CD4-positive, alpha-beta memory T cell (primary cell): ENCODE data around the gene TMEFF2. TPM values are rescaled to one million over a fixed set of nuclear protein-coding genes. Genes with fewer than 3 reads are reported as not detected.

ENCODE experiments used
- CTCF ChIA-PET: fragments of 350-600 bp; sonication (Branson Sonifier 250); formaldehyde crosslinking; loops from one replicate; lab custom pipeline; 2021; ENCODE audit warnings: inconsistent platforms; ENCODE audit not compliant: partially characterized antibody; lab: Charles Lee
- POLR2A ChIA-PET: fragments of 350-600 bp; sonication (Branson Sonifier 250); formaldehyde crosslinking; loops from one replicate; lab custom pipeline; 2021; ENCODE audit not compliant: partially characterized antibody; lab: Charles Lee
- DNase-seq, 5 donors: peaks; one replicate each; pipeline versions ENCODE4 v3.0.0 to v3.0.0-alpha.2; 2020 to 2022; ENCODE audit warnings: mixed read lengths in 1 of 5
- H3K27ac ChIP-seq: one replicate; pipeline ENCODE4 v1.7.0; 2013; ENCODE audit warnings: low read depth, low read length
- H3K27me3 ChIP-seq: 2 replicates; pipeline ENCODE4 v1.7.0; 2013; ENCODE audit warnings: mild to moderate bottlenecking, low read length, moderate library complexity; ENCODE audit not compliant: insufficient read depth
- H3K36me3 ChIP-seq: 2 replicates; pipeline ENCODE4 v1.7.0; 2013; ENCODE audit warnings: mild to moderate bottlenecking, low read length, moderate library complexity; ENCODE audit not compliant: insufficient read depth
- H3K4me1 ChIP-seq: 2 replicates; pipeline ENCODE4 v1.7.0; 2013; ENCODE audit warnings: mild to moderate bottlenecking, low read length, moderate library complexity; ENCODE audit not compliant: insufficient read depth
- H3K4me3 ChIP-seq, 2 donors: one replicate each; pipeline ENCODE4 v1.7.0; 2013; ENCODE audit warnings: low read length in 2 of 2, mild to moderate bottlenecking in 1 of 2
- H3K9me3 ChIP-seq, 2 donors: one replicate each; pipeline ENCODE4 v1.7.0; 2013; ENCODE audit warnings: low read length in 2 of 2, control low read depth in 1 of 2; ENCODE audit not compliant: control insufficient read depth in 1 of 2
- H3K27ac Mint-ChIP-seq, 7 donors: one replicate each; pipeline ENCODE4 v1.8.0; 2020 to 2021; ENCODE audit warnings: mixed read lengths in 7 of 7, mild to moderate bottlenecking in 6 of 7, inconsistent platforms in 3 of 7, moderate library complexity in 3 of 7
- H3K27me3 Mint-ChIP-seq, 2 donors: one replicate each; pipeline ENCODE4 v1.8.0; 2020 to 2021; ENCODE audit warnings: mixed read lengths in 2 of 2
- H3K36me3 Mint-ChIP-seq, 2 donors: one replicate each; pipeline ENCODE4 v1.8.0; 2020 to 2021; ENCODE audit warnings: mixed read lengths in 2 of 2, inconsistent platforms in 1 of 2, mild to moderate bottlenecking in 1 of 2
- H3K4me1 Mint-ChIP-seq, 4 donors: one replicate each; pipeline ENCODE4 v1.8.0; 2020 to 2021; ENCODE audit warnings: mixed read lengths in 4 of 4, mild to moderate bottlenecking in 1 of 4
- H3K4me3 Mint-ChIP-seq, 8 donors: one replicate each; pipeline ENCODE4 v1.8.0; 2020 to 2021; ENCODE audit warnings: mixed read lengths in 8 of 8, mild to moderate bottlenecking in 7 of 8, moderate library complexity in 6 of 8, inconsistent platforms in 3 of 8
- H3K9me3 Mint-ChIP-seq, 8 donors: one replicate each; pipeline ENCODE4 v1.8.0; 2020 to 2021; ENCODE audit warnings: mixed read lengths in 8 of 8, mild to moderate bottlenecking in 5 of 8, inconsistent platforms in 3 of 8, moderate library complexity in 1 of 8
- intact Hi-C: fragments of 100-400 bp; cut with micrococcal nuclease; formaldehyde crosslinking; loops from one replicate; pipeline ENCODE4 v1.15.1; 2023
- polyA plus RNA-seq, 2 donors: library from polyadenylated mRNA; unstranded; fragments of 300-500 nt; fragmentation: Illumina TruSeq; gene quantifications; one replicate each; pipeline ENCODE4 v1.2.3, GENCODE V29; 2021
- total RNA-seq, 2 experiments: library from RNA; stranded (reverse); gene quantifications; one replicate each; pipeline ENCODE4 v1.2.3, GENCODE V29; 2021

The TMEFF2 gene
- total and polyA plus RNA-seq, 4 experiments from 2014 or later: not detected

GRCh38 chr2:192051533-192051932 lies 143.2 kb downstream of the TMEFF2 start:
- H3K36me3 Mint-ChIP-seq: no peaks in the 10 kb centered on the region
- H3K9me3 ChIP-seq: no peaks in the 10 kb centered on the region
- H3K27ac ChIP-seq: no peak overlapping the region
- no peak for DNase-seq
- no peaks in the 10 kb centered on the region for H3K4me1 Mint-ChIP-seq
- H3K9me3 Mint-ChIP-seq: no peaks in the 10 kb centered on the region
- H3K27me3 Mint-ChIP-seq: peaks cover under 1 to 7% of the 10 kb centered on the region in 2 donors
- intact Hi-C loops: no loop called here
- ChIA-PET POLR2A (no interaction called here), CTCF (no interaction called here)
- H3K4me1 ChIP-seq: no peaks in the 10 kb centered on the region
- no peak overlapping the region for H3K27ac Mint-ChIP-seq
- no peak overlapping the region for H3K4me3 Mint-ChIP-seq
- no peaks in the 10 kb centered on the region for H3K27me3 ChIP-seq
- no peak overlapping the region for H3K4me3 ChIP-seq
- no peaks in the 10 kb centered on the region for H3K36me3 ChIP-seq

GRCh38 chr2:192049362-192049761 lies 145.4 kb downstream of the TMEFF2 start:
- H3K27me3 Mint-ChIP-seq: peaks cover 2 to 7% of the 10 kb centered on the region in 2 donors
- no peaks in the 10 kb centered on the region for H3K4me1 Mint-ChIP-seq
- no peaks in the 10 kb centered on the region for H3K9me3 ChIP-seq
- H3K4me1 ChIP-seq: no peaks in the 10 kb centered on the region
- no peak for DNase-seq
- H3K27me3 ChIP-seq: no peaks in the 10 kb centered on the region
- POLR2A ChIA-PET: no interaction called here
- no peak overlapping the region for H3K27ac Mint-ChIP-seq
- H3K9me3 Mint-ChIP-seq: peaks cover 0 to 4% (median 0%) of the 10 kb centered on the region in 8 donors
- intact Hi-C loops: no loop called here
- no peak overlapping the region for H3K27ac ChIP-seq
- no peak overlapping the region for H3K4me3 ChIP-seq
- H3K4me3 Mint-ChIP-seq: no peak overlapping the region
- CTCF ChIA-PET: no interaction called here
- no peaks in the 10 kb centered on the region for H3K36me3 Mint-ChIP-seq
- H3K36me3 ChIP-seq: no peaks in the 10 kb centered on the region

- H3K4me3 Mint-ChIP-seq: no peak overlapping the region
- intact Hi-C loops: no loop called here
- H3K27me3 Mint-ChIP-seq: peaks cover 3 to 4% of the 10 kb centered on the region in 2 donors
- Histone ChIP-seq H3K4me1 (no peaks in the 10 kb centered on the region), H3K9me3 (no peaks in the 10 kb centered on the region), H3K27ac (no peak overlapping the region), H3K27me3 (no peaks in the 10 kb centered on the region), H3K4me3 (no peak overlapping the region), H3K36me3 (no peaks in the 10 kb centered on the region)
- H3K27ac Mint-ChIP-seq: no peak overlapping the region
- CTCF ChIA-PET: interaction anchor here (0.7 kb wide), 1 partner anchor 19 kb away, joined by 3 read pairs; no protein-coding TSS in a partner anchor
- H3K4me1 Mint-ChIP-seq: no peaks in the 10 kb centered on the region
- peaks cover 0 to 10% (median 0%) of the 10 kb centered on the region in 8 donors for H3K9me3 Mint-ChIP-seq
- DNase-seq: no peak
- H3K36me3 Mint-ChIP-seq: no peaks in the 10 kb centered on the region
- POLR2A ChIA-PET: no interaction called here
These were observed 147.2 kb downstream of the TMEFF2 start for GRCh38 chr2:192047315-192048107.

GRCh38 chr2:192044496-192044895 lies 150.2 kb downstream of the TMEFF2 start:
- intact Hi-C loops: no loop called here
- no peaks in the 10 kb centered on the region for H3K27me3 ChIP-seq
- ChIA-PET POLR2A (no interaction called here), CTCF (no interaction called here)
- no peak overlapping the region for H3K27ac ChIP-seq
- no peaks in the 10 kb centered on the region for H3K9me3 ChIP-seq
- H3K36me3 ChIP-seq: no peaks in the 10 kb centered on the region
- Mint-ChIP-seq H3K4me3 (no peak overlapping the region), H3K36me3 (no peaks in the 10 kb centered on the region), H3K27ac (no peak overlapping the region), H3K4me1 (no peaks in the 10 kb centered on the region), H3K9me3 (peaks cover 0 to 10% (median 0%) of the 10 kb centered on the region in 8 donors), H3K27me3 (peaks cover 6% of the 10 kb centered on the region in 2 donors)
- DNase-seq: no peak
- no peaks in the 10 kb centered on the region for H3K4me1 ChIP-seq
- H3K4me3 ChIP-seq: no peak overlapping the region

- Mint-ChIP-seq H3K27ac (no peak overlapping the region), H3K27me3 (peaks cover 4 to 6% of the 10 kb centered on the region in 2 donors), H3K36me3 (no peaks in the 10 kb centered on the region), H3K4me3 (no peak overlapping the region), H3K4me1 (no peaks in the 10 kb centered on the region), H3K9me3 (peaks cover 0 to 10% (median 0%) of the 10 kb centered on the region in 8 donors)
- H3K27ac ChIP-seq: no peak overlapping the region
- no peaks in the 10 kb centered on the region for H3K4me1 ChIP-seq
- CTCF ChIA-PET: no interaction called here
- H3K27me3 ChIP-seq: no peaks in the 10 kb centered on the region
- intact Hi-C loops: no loop called here
- POLR2A ChIA-PET: no interaction called here
- H3K9me3 ChIP-seq: no peaks in the 10 kb centered on the region
- DNase-seq: no peak
- no peaks in the 10 kb centered on the region for H3K36me3 ChIP-seq
- no peak overlapping the region for H3K4me3 ChIP-seq
These were observed 151.4 kb downstream of the TMEFF2 start for GRCh38 chr2:192043216-192043870.

GRCh38 chr2:192042126-192042525 lies 152.6 kb downstream of the TMEFF2 start:
- no peak overlapping the region for H3K27ac Mint-ChIP-seq
- H3K27me3 Mint-ChIP-seq: peaks cover 4 to 7% of the 10 kb centered on the region in 2 donors

GRCh38 chr2:192038110-192038509 lies 156.6 kb downstream of the TMEFF2 start:
- H3K4me3 ChIP-seq: no peak overlapping the region
- CTCF ChIA-PET: no interaction called here

More at GRCh38 chr2:192042126-192042525, 152.6 kb downstream of the TMEFF2 start:
- Histone ChIP-seq H3K27ac (no peak overlapping the region), H3K27me3 (no peaks in the 10 kb centered on the region), H3K4me3 (no peak overlapping the region), H3K9me3 (no peaks in the 10 kb centered on the region), H3K36me3 (no peaks in the 10 kb centered on the region), H3K4me1 (no peaks in the 10 kb centered on the region)
- Mint-ChIP-seq H3K4me3 (no peak overlapping the region), H3K4me1 (no peaks in the 10 kb centered on the region), H3K36me3 (no peaks in the 10 kb centered on the region), H3K9me3 (peaks cover 0 to 10% (median 0%) of the 10 kb centered on the region in 8 donors)
- no peak for DNase-seq
- ChIA-PET CTCF (no interaction called here), POLR2A (no interaction called here)
- intact Hi-C loops: no loop called here

More at GRCh38 chr2:192038110-192038509, 156.6 kb downstream of the TMEFF2 start:
- H3K9me3 ChIP-seq: no peaks in the 10 kb centered on the region
- no peak overlapping the region for H3K4me3 Mint-ChIP-seq
- no peak overlapping the region for H3K27ac Mint-ChIP-seq
- H3K36me3 ChIP-seq: no peaks in the 10 kb centered on the region
- peaks cover 0 to 6% (median 0%) of the 10 kb centered on the region in 8 donors for H3K9me3 Mint-ChIP-seq
- H3K4me1 ChIP-seq: no peaks in the 10 kb centered on the region
- intact Hi-C loops: no loop called here
- peaks cover 0 to 2% (median 0%) of the 10 kb centered on the region in 4 donors for H3K4me1 Mint-ChIP-seq
- POLR2A ChIA-PET: no interaction called here
- no peak overlapping the region for H3K27ac ChIP-seq
- DNase-seq: no peak
- peaks cover 4 to 6% of the 10 kb centered on the region in 2 donors for H3K27me3 Mint-ChIP-seq
- no peaks in the 10 kb centered on the region for H3K36me3 Mint-ChIP-seq
- H3K27me3 ChIP-seq: no peaks in the 10 kb centered on the region
